ENCODE data around the gene RCN1.

DNA sequence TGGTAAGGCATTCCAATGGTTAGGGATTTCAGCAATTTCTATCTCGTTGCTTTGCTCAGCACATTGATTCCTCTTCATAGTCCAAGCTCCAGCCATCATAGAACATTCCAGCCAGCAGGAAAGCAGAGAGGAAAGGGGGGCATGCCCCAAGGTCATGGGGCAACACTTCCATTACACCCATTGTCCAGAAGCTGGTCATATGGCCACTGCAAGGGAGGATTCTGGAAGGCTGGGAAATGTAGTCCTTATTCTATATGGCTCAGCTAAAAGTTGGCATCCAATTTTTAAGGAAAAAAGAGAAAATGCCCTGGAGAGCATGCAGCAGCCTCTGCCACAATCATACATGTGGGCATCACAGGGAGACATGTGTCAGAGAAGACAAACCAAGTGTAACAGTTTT is 47.1 kb upstream of the RCN1 start:
- TF ChIP-seq, protein P1, sequence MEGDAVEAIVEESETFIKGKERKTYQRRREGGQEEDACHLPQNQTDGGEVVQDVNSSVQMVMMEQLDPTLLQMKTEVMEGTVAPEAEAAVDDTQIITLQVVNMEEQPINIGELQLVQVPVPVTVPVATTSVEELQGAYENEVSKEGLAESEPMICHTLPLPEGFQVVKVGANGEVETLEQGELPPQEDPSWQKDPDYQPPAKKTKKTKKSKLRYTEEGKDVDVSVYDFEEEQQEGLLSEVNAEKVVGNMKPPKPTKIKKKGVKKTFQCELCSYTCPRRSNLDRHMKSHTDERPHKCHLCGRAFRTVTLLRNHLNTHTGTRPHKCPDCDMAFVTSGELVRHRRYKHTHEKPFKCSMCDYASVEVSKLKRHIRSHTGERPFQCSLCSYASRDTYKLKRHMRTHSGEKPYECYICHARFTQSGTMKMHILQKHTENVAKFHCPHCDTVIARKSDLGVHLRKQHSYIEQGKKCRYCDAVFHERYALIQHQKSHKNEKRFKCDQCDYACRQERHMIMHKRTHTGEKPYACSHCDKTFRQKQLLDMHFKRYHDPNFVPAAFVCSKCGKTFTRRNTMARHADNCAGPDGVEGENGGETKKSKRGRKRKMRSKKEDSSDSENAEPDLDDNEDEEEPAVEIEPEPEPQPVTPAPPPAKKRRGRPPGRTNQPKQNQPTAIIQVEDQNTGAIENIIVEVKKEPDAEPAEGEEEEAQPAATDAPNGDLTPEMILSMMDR (IDR thresholded peaks at IDR 0.05; ENCODE audit: low read depth, low read length) = no peak
- TF ChIP-seq EZH2phosphoT487 (IDR thresholded peaks at IDR 0.05; ENCODE audit: low read depth) = no peak

Data from OCI-LY3 (cell line).